ENCODE results near the gene ELL2.

The ELL2 gene

DNA sequence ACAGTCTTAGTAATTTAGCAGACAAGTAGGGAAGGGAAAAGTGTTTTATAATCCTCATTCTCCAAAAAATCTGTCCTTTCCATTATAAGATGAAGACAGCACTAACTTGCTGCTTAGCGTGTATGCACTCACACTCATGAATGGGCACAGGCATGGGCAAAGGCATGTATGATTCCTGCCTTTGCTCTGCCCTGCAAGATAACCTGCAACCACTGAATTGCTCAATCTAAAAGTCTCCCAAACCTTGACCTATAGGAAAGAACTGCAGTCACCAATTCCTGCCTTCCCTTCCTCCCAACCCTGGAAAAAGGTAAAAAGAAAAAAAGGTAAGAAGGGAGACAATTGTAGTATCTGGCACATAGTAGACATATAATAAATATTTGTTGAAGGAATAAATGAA lies 40.8 kb downstream of the ELL2 start:
- no peaks in the 10 kb centered on the region for H3K36me3 ChIP-seq
- no peaks in the 10 kb centered on the region for H3K4me1 ChIP-seq
- TF ChIP-seq CTCF (IDR thresholded peaks at IDR 0.05; ENCODE audit: low read depth, low read length), result no peak

GRCh38 chr5:95919658-95920057 lies 42.0 kb downstream of the ELL2 start:
- Histone ChIP-seq H3K4me3 (ENCODE audit: low read depth, low read length) (no peak overlapping the region), H3K9me3 (no peaks in the 10 kb centered on the region), H3K27me3 (no peaks in the 10 kb centered on the region), H3K4me1 (no peaks in the 10 kb centered on the region), H3K36me3 (no peaks in the 10 kb centered on the region)
- DNase-seq, result no peak
- no peak for TF ChIP-seq CTCF (IDR thresholded peaks at IDR 0.05; ENCODE audit: low read depth, low read length)

More for the DNA sequence above, 40.8 kb downstream of the ELL2 start:
- Histone ChIP-seq H3K27me3 (no peaks in the 10 kb centered on the region), H3K4me3 (ENCODE audit: low read depth, low read length) (no peak overlapping the region), H3K9me3 (no peaks in the 10 kb centered on the region)
- DNase-seq, result no peak

GRCh38 chr5:95918421-95919006 lies 43.1 kb downstream of the ELL2 start:
- no peak for TF ChIP-seq CTCF (IDR thresholded peaks at IDR 0.05; ENCODE audit: low read depth, low read length)
- Histone ChIP-seq H3K27me3 (no peaks in the 10 kb centered on the region), H3K4me1 (no peaks in the 10 kb centered on the region), H3K9me3 (no peaks in the 10 kb centered on the region), H3K36me3 (no peaks in the 10 kb centered on the region), H3K4me3 (ENCODE audit: low read depth, low read length) (no peak overlapping the region)
- no peak for DNase-seq

GRCh38 chr5:95917207-95917606 lies 44.4 kb downstream of the ELL2 start:
- DNase-seq, result no peak

DNA sequence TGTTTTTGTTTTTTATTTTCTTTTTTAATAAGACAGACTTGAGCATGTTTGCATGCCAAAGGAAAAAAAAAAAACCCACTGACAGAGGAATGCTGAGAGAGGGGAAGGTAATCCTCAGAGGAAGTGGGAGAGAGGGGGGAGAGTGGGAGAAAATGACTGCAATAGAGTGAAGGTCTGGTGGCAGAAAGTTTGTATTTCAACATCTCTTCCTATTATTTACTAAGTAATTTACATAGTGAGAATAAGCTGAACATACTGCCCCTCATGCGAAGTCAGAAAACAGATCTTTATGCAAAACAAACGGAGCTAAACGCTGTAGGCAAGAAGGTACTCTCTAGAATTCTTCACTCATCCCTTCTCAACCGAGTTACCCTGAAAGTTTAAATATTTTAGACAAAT lies 45.0 kb downstream of the ELL2 start:
- H3K4me3 ChIP-seq (ENCODE audit: low read depth, low read length), result no peak overlapping the region
- no peaks in the 10 kb centered on the region for H3K4me1 ChIP-seq
- H3K27me3 ChIP-seq, result no peaks in the 10 kb centered on the region
- TF ChIP-seq CTCF (IDR thresholded peaks at IDR 0.05; ENCODE audit: low read depth, low read length), result no peak
- no peaks in the 10 kb centered on the region for H3K36me3 ChIP-seq
- no peak for DNase-seq
- H3K9me3 ChIP-seq, result no peaks in the 10 kb centered on the region

More at GRCh38 chr5:95917207-95917606, 44.4 kb downstream of the ELL2 start:
- no peak for TF ChIP-seq CTCF (IDR thresholded peaks at IDR 0.05; ENCODE audit: low read depth, low read length)
- Histone ChIP-seq H3K36me3 (no peaks in the 10 kb centered on the region), H3K4me3 (ENCODE audit: low read depth, low read length) (no peak overlapping the region), H3K27me3 (no peaks in the 10 kb centered on the region), H3K9me3 (no peaks in the 10 kb centered on the region), H3K4me1 (no peaks in the 10 kb centered on the region)

- DNase-seq, result no peak
- H3K9me3 ChIP-seq, result no peaks in the 10 kb centered on the region
- no peaks in the 10 kb centered on the region for H3K27me3 ChIP-seq
- no peaks in the 10 kb centered on the region for H3K4me1 ChIP-seq
- TF ChIP-seq CTCF (IDR thresholded peaks at IDR 0.05; ENCODE audit: low read depth, low read length), result no peak
- no peak overlapping the region for H3K4me3 ChIP-seq (ENCODE audit: low read depth, low read length)
- H3K36me3 ChIP-seq, result no peaks in the 10 kb centered on the region
Measured at GRCh38 chr5:95915999-95916686, 45.5 kb downstream of the ELL2 start.

Data from BE2C (cell line).